GM12878 (cell line): ENCODE data around the gene S100A9. TPM values are rescaled to one million over a fixed set of nuclear protein-coding genes. Genes with fewer than 3 reads are reported as not detected.

Experiments
- ATAC-seq: fragments of 200-7000 bp; cut with Tn5 transposase; 3 replicates; pipeline ENCODE4 v1.9.1; 2020; ENCODE audit warnings: mild to moderate bottlenecking, moderate library complexity
- BruUV-seq: library from RNA; stranded (reverse); fragments of 400-500 nt; replicated peaks from 2 replicates; lab custom pipeline; 2021; lab: Mats Ljungman, UMichigan
- CTCF ChIA-PET: fragments of 300-600 bp; sonication (Branson Sonifier 250); formaldehyde crosslinking; extraction: SDS; loops from one replicate; lab custom pipeline; 2021; ENCODE audit warnings: inconsistent platforms; lab: Yijun Ruan, JAX
- POLR2A ChIA-PET: fragments of 350-600 bp; formaldehyde crosslinking; extraction: SDS; loops from one replicate; lab custom pipeline; 2021; ENCODE audit warnings: inconsistent platforms; lab: Charles Lee
- RAD21 ChIA-PET: fragments of 300-600 bp; sonication (Branson Sonifier 250); formaldehyde crosslinking; loops from one replicate; lab custom pipeline; 2023; ENCODE audit warnings: antibody characterized with exemption; ENCODE audit not compliant: unreplicated experiment; lab: Charles Lee
- SMC1A ChIA-PET: fragments of 300-600 bp; sonication (Branson Sonifier 250); formaldehyde crosslinking; loops from one replicate; lab custom pipeline; 2023; ENCODE audit not compliant: unreplicated experiment, uncharacterized antibody; lab: Charles Lee
- DNase-seq: peaks from one replicate; pipeline ENCODE4 v3.0.0-alpha.2; 2011; ENCODE audit warnings: low read depth, low spot score
- FAIRE-seq: peaks from 3 replicates; lab custom pipeline; 2011; peaks lifted over from hg19 to GRCh38; lab: Jason Lieb, UNC
- H2AFZ ChIP-seq: 2 replicates; pipeline ENCODE4 v1.6.0; 2011; ENCODE audit warnings: low read depth, low read length, control low read depth; ENCODE audit not compliant: control insufficient read depth
- H3K27ac ChIP-seq: 2 replicates; pipeline ENCODE4 v1.5.1; 2011; ENCODE audit warnings: control low read depth; ENCODE audit not compliant: control insufficient read depth, insufficient read depth
- H3K27me3 ChIP-seq, 2 experiments: replicated peaks in 1 of 2; 2 replicates each; pipeline versions ENCODE4 v1.6.0 to v1.6.1; 2011; ENCODE audit warnings: low read length in 1 of 2; ENCODE audit not compliant: control insufficient read depth in 2 of 2, insufficient read depth in 2 of 2
- H3K36me3 ChIP-seq, 2 experiments: 2 replicates each; pipeline ENCODE4 v1.5.1; 2011; ENCODE audit warnings: low read length in 1 of 2; ENCODE audit not compliant: control insufficient read depth in 2 of 2, insufficient read depth in 2 of 2
- H3K4me1 ChIP-seq: 2 replicates; pipeline ENCODE4 v1.6.1; 2011; ENCODE audit warnings: mild to moderate bottlenecking, low read length, moderate library complexity, mixed read lengths; ENCODE audit not compliant: control insufficient read depth, insufficient read depth
- H3K4me2 ChIP-seq: 2 replicates; pipeline ENCODE4 v1.6.0; 2011; ENCODE audit warnings: control low read depth; ENCODE audit not compliant: control insufficient read depth, insufficient read depth
- H3K4me3 ChIP-seq: fragments of 200-600 bp; sonication (generic); 2 replicates; pipeline ENCODE4 v1.5.1; 2016
- H3K79me2 ChIP-seq: 2 replicates; pipeline ENCODE4 v1.6.0; 2011; ENCODE audit warnings: low read length; ENCODE audit not compliant: control insufficient read depth, insufficient read depth
- H3K9ac ChIP-seq: 2 replicates; pipeline ENCODE4 v1.8.0; 2011; ENCODE audit warnings: low read length, control low read depth, mixed read lengths; ENCODE audit not compliant: control insufficient read depth, insufficient read depth
- H3K9me3 ChIP-seq: replicated peaks from 3 replicates; pipeline ENCODE4 v1.5.1; 2011; ENCODE audit warnings: mild to moderate bottlenecking, low read length; ENCODE audit not compliant: control insufficient read depth, insufficient read depth
- H4K20me1 ChIP-seq: 2 replicates; pipeline ENCODE4 v1.6.0; 2011; ENCODE audit not compliant: control insufficient read depth, insufficient read depth
- BCL11A ChIP-seq: IDR thresholded peaks from 2 replicates; pipeline ENCODE4 v1.6.1; 2011; ENCODE audit warnings: low read depth, low read length
- CEBPZ ChIP-seq: fragments of 150-350 bp; IDR thresholded peaks from 2 replicates; pipeline ENCODE4 v1.6.1; 2016; ENCODE audit warnings: low read depth, low read length
- CTCF ChIP-seq, 3 experiments: IDR thresholded peaks in 2 of 3; conservative IDR thresholded peaks in 1 of 3; 2 replicates each; pipeline ENCODE4 v1.5.1; 2011; ENCODE audit warnings: low read depth in 3 of 3, low read length in 3 of 3, mild to moderate bottlenecking in 3 of 3, control low read depth in 2 of 3, moderate library complexity in 2 of 3, inconsistent platforms in 1 of 3, mixed read lengths in 1 of 3; ENCODE audit not compliant: control insufficient read depth in 2 of 3, insufficient read depth in 1 of 3; ENCODE audit errors: extremely low read depth in 1 of 3
- IRF4 ChIP-seq: IDR thresholded peaks from 2 replicates; pipeline ENCODE4 v1.6.1; 2011; ENCODE audit warnings: low read depth, low read length
- TAF1 ChIP-seq: IDR thresholded peaks from 2 replicates; pipeline ENCODE4 v1.6.1; 2011; ENCODE audit warnings: mild to moderate bottlenecking, low read depth, low read length, borderline replicate concordance
- TBL1XR1 ChIP-seq: IDR thresholded peaks from 2 replicates; pipeline ENCODE4 v1.6.1; 2012; ENCODE audit warnings: low read depth, low read length, improper control_type of control experiment
- ZNF622 ChIP-seq: fragments of 450-650 bp; IDR thresholded peaks from 2 replicates; pipeline ENCODE4 v1.6.1; 2017; ENCODE audit warnings: mild to moderate bottlenecking, inconsistent platforms
- WGBS: methylation state at CpG from one replicate; pipeline ENCODE4 v1.1.6; 2016; ENCODE audit warnings: low lambda C conversion rate; ENCODE audit not compliant: insufficient replicate concordance, insufficient coverage; ENCODE audit errors: missing lambda C conversion rate; 5-methylcytosine and 5-hydroxymethylcytosine counted together
- in situ Hi-C: fragments of 300-500 bp; cut with MboI; formaldehyde crosslinking; loops from 9 replicates; pipeline ENCODE4 v1.14.3; 2018; ENCODE audit warnings: mixed read lengths
- intact Hi-C: fragments of 100-400 bp; cut with micrococcal nuclease; formaldehyde crosslinking; loops from one replicate; pipeline ENCODE4 v1.14.2; 2022; ENCODE audit not compliant: unreplicated experiment
- polyA plus RNA-seq, 11 experiments: library from polyadenylated mRNA; depleted of rRNA in 4 of 11; unstranded in 6 of 11; stranded (reverse) in 5 of 11; fragments of >200 nt; fragmentation: Nextera tagmentation in 4 of 11; fragmentation: Illumina TruSeq in 1 of 11; extraction: Ambion mirVana in 4 of 11; extraction: Trizol in 1 of 11; gene quantifications; 1 replicate in 1 of 11; 2 replicates in 10 of 11; pipeline versions ENCODE4 v1.2.1 to v1.2.3, GENCODE V29; 2011 to 2016; ENCODE audit warnings: inconsistent platforms in 2 of 11, missing spikeins in 2 of 11, low read depth in 1 of 11
- total RNA-seq, 4 experiments: library from RNA; depleted of rRNA in 3 of 4; stranded (reverse); fragments of >200 nt in 3 of 4; fragmentation: Illumina TruSeq in 1 of 4; extraction: Trizol in 1 of 4; gene quantifications; 2 replicates each; pipeline versions ENCODE4 v1.2.1 to v1.2.3, GENCODE V29; 2013 to 2021
- TF ChIP-seq, protein P1 (sequence below): IDR thresholded peaks from 2 replicates; pipeline ENCODE4 v1.6.1; 2012; ENCODE audit warnings: low read depth, low read length, improper control_type of control experiment
- TF ChIP-seq, protein P2 (sequence below): fragments of 450-650 bp; IDR thresholded peaks from 2 replicates; pipeline ENCODE4 v1.6.1; 2017; ENCODE audit warnings: mild to moderate bottlenecking

The S100A9 gene
- total and polyA plus RNA-seq, 10 of the 15 experiments (the other 5 are each of a cell fraction or from before 2014, with no cell fraction given): 0.22 to 1.7 (median 0.49) TPM; not detected in 3

DNA sequence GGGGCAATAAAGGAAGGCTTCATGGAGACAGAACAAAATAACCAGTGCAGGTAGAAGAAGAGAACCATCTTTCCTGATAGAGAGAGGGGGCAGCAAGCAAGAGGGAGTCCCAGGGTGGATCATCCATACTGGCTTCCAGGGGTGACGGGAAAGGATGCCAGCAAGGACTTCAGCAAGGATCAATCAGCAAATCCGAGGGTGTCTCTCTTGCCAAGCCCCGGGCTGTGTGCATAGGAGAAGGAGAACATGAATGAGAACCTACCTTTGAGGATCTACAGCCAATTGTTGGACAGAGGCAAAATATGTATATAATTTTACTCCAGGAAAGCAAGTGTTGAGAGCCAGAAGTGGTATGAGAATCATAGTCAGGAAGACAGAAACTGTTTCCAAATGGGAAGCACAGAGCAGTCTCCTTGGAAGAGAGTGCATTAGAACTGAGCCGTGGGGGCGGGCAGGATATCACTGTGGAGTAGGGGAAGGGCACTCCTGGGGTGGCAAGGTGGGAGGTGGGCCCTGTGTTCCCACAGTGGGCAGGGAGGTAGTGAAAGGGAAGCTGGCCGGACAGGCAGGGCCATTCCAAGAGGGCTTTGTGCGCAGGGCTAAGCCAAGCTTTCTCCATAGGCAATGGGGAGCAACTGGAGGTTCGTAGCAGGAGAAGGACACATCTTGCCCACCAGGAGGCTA lies 1.1 kb upstream of the S100A9 start:
- RAD21 ChIA-PET: interaction anchor here (2.8 to 8.4 kb wide), 2 partner anchors 138 to 139 kb away, joined by 18 to 94 read pairs; no protein-coding TSS in a partner anchor
- no peak overlapping the region for H3K4me3 ChIP-seq
- peaks cover 6% of the 10 kb centered on the region for H3K4me1 ChIP-seq
- SMC1A ChIA-PET: interaction anchor here (0.6 to 6.2 kb wide), 3 partner anchors 138 to 148 kb away, joined by 3 to 106 read pairs (median 14); no protein-coding TSS in a partner anchor
- H3K4me2 ChIP-seq: no peak overlapping the region
- no peaks in the 10 kb centered on the region for H4K20me1 ChIP-seq
- CTCF ChIA-PET: interaction anchor here (0.8 to 8.6 kb wide), 20 partner anchors 12 to 216 kb away, joined by 3 to 326 read pairs (median 5); partner anchors contain the start of gene PGLYRP3
- ATAC-seq: no peak
- no peak overlapping the region for H2AFZ ChIP-seq
- in situ Hi-C loops: no loop called here
- no peaks in the 10 kb centered on the region for H3K9me3 ChIP-seq
- no peak overlapping the region for H3K27ac ChIP-seq
- no peak overlapping the region for H3K9ac ChIP-seq
- WGBS: 59% methylated on average over 8 of the region's 8 CpGs
- no peak for DNase-seq
- H3K36me3 ChIP-seq: no peaks in the 10 kb centered on the region
- no peak for FAIRE-seq
- no TSS peak for BruUV-seq
- no peaks in the 10 kb centered on the region for H3K27me3 ChIP-seq
- intact Hi-C loops: no loop called here
- H3K79me2 ChIP-seq: no peaks in the 10 kb centered on the region
- POLR2A ChIA-PET: no interaction called here
- TF ChIP-seq BCL11A: no peak
- no peak for TF ChIP-seq CEBPZ
- TF ChIP-seq, protein P1, sequence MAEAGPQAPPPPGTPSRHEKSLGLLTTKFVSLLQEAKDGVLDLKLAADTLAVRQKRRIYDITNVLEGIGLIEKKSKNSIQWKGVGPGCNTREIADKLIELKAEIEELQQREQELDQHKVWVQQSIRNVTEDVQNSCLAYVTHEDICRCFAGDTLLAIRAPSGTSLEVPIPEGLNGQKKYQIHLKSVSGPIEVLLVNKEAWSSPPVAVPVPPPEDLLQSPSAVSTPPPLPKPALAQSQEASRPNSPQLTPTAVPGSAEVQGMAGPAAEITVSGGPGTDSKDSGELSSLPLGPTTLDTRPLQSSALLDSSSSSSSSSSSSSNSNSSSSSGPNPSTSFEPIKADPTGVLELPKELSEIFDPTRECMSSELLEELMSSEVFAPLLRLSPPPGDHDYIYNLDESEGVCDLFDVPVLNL: no peak
- TF ChIP-seq CTCF (IDR thresholded peaks at IDR 0.05 in 2 of 3, conservative IDR thresholded peaks at IDR 0.05 in 1 of 3; ENCODE audit: control insufficient read depth in 2 of 3, extremely low read depth in 1 of 3, insufficient read depth in 1 of 3, low read depth in 3 of 3, low read length in 3 of 3): no peak
- TF ChIP-seq, protein P2, sequence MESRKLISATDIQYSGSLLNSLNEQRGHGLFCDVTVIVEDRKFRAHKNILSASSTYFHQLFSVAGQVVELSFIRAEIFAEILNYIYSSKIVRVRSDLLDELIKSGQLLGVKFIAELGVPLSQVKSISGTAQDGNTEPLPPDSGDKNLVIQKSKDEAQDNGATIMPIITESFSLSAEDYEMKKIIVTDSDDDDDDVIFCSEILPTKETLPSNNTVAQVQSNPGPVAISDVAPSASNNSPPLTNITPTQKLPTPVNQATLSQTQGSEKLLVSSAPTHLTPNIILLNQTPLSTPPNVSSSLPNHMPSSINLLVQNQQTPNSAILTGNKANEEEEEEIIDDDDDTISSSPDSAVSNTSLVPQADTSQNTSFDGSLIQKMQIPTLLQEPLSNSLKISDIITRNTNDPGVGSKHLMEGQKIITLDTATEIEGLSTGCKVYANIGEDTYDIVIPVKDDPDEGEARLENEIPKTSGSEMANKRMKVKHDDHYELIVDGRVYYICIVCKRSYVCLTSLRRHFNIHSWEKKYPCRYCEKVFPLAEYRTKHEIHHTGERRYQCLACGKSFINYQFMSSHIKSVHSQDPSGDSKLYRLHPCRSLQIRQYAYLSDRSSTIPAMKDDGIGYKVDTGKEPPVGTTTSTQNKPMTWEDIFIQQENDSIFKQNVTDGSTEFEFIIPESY: no peak
- TF ChIP-seq TBL1XR1: no peak
- TF ChIP-seq IRF4: no peak
- no peak for TF ChIP-seq ZNF622
- TF ChIP-seq TAF1: no peak
